HS-5 (cell line): ENCODE data around the gene SIK3.
"Not testable (repeated sequence)": the region's sequence is repeated elsewhere in the genome, so short reads cannot be mapped to it uniquely, and the experiment has no call there.

Experiments
- DNase-seq: peaks from one replicate; pipeline ENCODE4 v3.0.0-alpha.2; 2012; ENCODE audit warnings: low read depth

Gene SIK3

GRCh38 chr11:116825854-116826750 lies 272.1 kb downstream of the SIK3 start:
- DNase-seq, result no peak

GRCh38 chr11:116825434-116825833 lies 272.8 kb downstream of the SIK3 start:
- DNase-seq, result no peak

- DNase-seq, result no peak
These were observed 275.0 kb downstream of the SIK3 start, which contains the start of gene APOA4 for GRCh38 chr11:116823031-116823843. Gene APOA4, minus strand, starts transcription at chr11:116823304. Its CDS starts 113 bp downstream, at chr11:116823191.

GRCh38 chr11:116822575-116822974 lies 275.7 kb downstream of the SIK3 start:
- DNase-seq, result no peak

GRCh38 chr11:116821050-116821918 lies 276.9 kb downstream of the SIK3 start:
- DNase-seq, result no peak

GRCh38 chr11:116819049-116819448 lies 279.2 kb downstream of the SIK3 start:
- DNase-seq, result no peak

- no peak for DNase-seq
These were observed 283.7 kb downstream of the SIK3 start for GRCh38 chr11:116814502-116814901.

GRCh38 chr11:116813781-116814471 lies 284.3 kb downstream of the SIK3 start:
- no peak for DNase-seq

GRCh38 chr11:116813170-116813569 lies 285.1 kb downstream of the SIK3 start:
- DNase-seq, result no peak

GRCh38 chr11:116812109-116812508 lies 286.1 kb downstream of the SIK3 start:
- no peak for DNase-seq

GRCh38 chr11:116811194-116811593 lies 287.0 kb downstream of the SIK3 start:
- no peak for DNase-seq

GRCh38 chr11:116808262-116809175 lies 289.7 kb downstream of the SIK3 start:
- DNase-seq, result no peak

- DNase-seq, result no peak
These were observed 290.5 kb downstream of the SIK3 start for GRCh38 chr11:116807601-116808261.

GRCh38 chr11:116804001-116804400 lies 294.2 kb downstream of the SIK3 start:
- no peak for DNase-seq

- not testable (repeated sequence) for DNase-seq
These were observed 296.6 kb downstream of the SIK3 start for GRCh38 chr11:116801662-116802061.

- no peak for DNase-seq
These were observed 297.6 kb downstream of the SIK3 start for GRCh38 chr11:116800610-116801009.

GRCh38 chr11:116798368-116798767 lies 299.9 kb downstream of the SIK3 start:
- no peak for DNase-seq

GRCh38 chr11:116797816-116798215 lies 300.4 kb downstream of the SIK3 start:
- no peak for DNase-seq

GRCh38 chr11:116796548-116796947 lies 301.7 kb downstream of the SIK3 start:
- no peak for DNase-seq

GRCh38 chr11:116794851-116795250 lies 303.4 kb downstream of the SIK3 start:
- no peak for DNase-seq
